ENCODE measurements around the gene SEC14L2. TPM values are rescaled to one million over a fixed set of nuclear protein-coding genes. Genes with fewer than 3 reads are reported as not detected.
A peak's percentile ranks its signal among the peaks of the same experiment; 100 is the strongest.

The SEC14L2 gene
- total RNA-seq, 1 donor from 2014 or later = 20.6 TPM

- intact Hi-C loops (cut with DNase I) = loop anchor here (2.0 to 5.0 kb wide), 2 partner anchors 98 to 125 kb away; partner anchors contain the start of gene CASTOR1
- Histone ChIP-seq H3K27ac (peak within 1 kb of the TSS; percentile 31), H3K4me1 (peaks cover 12% of the 10 kb centered on the region), H3K4me3 (peak within 1 kb of the TSS; percentile 49 to 51), H3K9me3 (no peaks in the 10 kb centered on the region), H3K36me3 (peaks cover 0 to 15% of the 10 kb centered on the region in 2 donors), H3K27me3 (no peaks in the 10 kb centered on the region)
- DNase-seq (ENCODE audit: extremely low spot score in 2 of 2) = no peak
- no peak for TF ChIP-seq POLR2AphosphoS5 (IDR thresholded peaks at IDR 0.05; ENCODE audit: insufficient read depth in 1 of 2, low read depth in 1 of 2)
- TF ChIP-seq CTCF (IDR thresholded peaks at IDR 0.05) = peak; percentile 91 to 94 (median 92)
- no peak for TF ChIP-seq POLR2A (IDR thresholded peaks at IDR 0.05)
Observed at GRCh38 chr22:30386960-30387827, 9.6 kb upstream of the SEC14L2 start, which contains the start of gene RNF215. Gene RNF215 (minus strand): TSS chr22:30387411. CDS start chr22:30387313, 98 bp downstream.

- no peak for DNase-seq (ENCODE audit: extremely low spot score in 2 of 2)
- intact Hi-C loops (cut with DNase I) = no loop called here
Observed at GRCh38 chr22:30390974-30391691, 5.7 kb upstream of the SEC14L2 start.

GRCh38 chr22:30392661-30393321 lies 4.0 kb upstream of the SEC14L2 start:
- intact Hi-C loops (cut with DNase I) = no loop called here
- no peak overlapping the region for H3K27ac ChIP-seq
- TF ChIP-seq POLR2A (IDR thresholded peaks at IDR 0.05) (no peak), CTCF (IDR thresholded peaks at IDR 0.05) (no peak), POLR2AphosphoS5 (IDR thresholded peaks at IDR 0.05; ENCODE audit: insufficient read depth in 1 of 2, low read depth in 1 of 2) (no peak)
- no peaks in the 10 kb centered on the region for H3K27me3 ChIP-seq
- peaks cover 15% of the 10 kb centered on the region for H3K4me1 ChIP-seq
- H3K36me3 ChIP-seq = no peaks in the 10 kb centered on the region
- H3K9me3 ChIP-seq = no peaks in the 10 kb centered on the region
- no peak overlapping the region for H3K4me3 ChIP-seq
- no peak for DNase-seq (ENCODE audit: extremely low spot score in 2 of 2)

More at GRCh38 chr22:30390974-30391691, 5.7 kb upstream of the SEC14L2 start:
- peak; percentile 53 to 61 (median 57) for TF ChIP-seq CTCF (IDR thresholded peaks at IDR 0.05)
- no peak for TF ChIP-seq POLR2AphosphoS5 (IDR thresholded peaks at IDR 0.05; ENCODE audit: insufficient read depth in 1 of 2, low read depth in 1 of 2)
- H3K9me3 ChIP-seq = no peaks in the 10 kb centered on the region
- H3K27ac ChIP-seq = no peak overlapping the region
- H3K36me3 ChIP-seq = no peaks in the 10 kb centered on the region
- H3K27me3 ChIP-seq = no peaks in the 10 kb centered on the region
- H3K4me3 ChIP-seq = no peak overlapping the region
- peaks cover 9% of the 10 kb centered on the region for H3K4me1 ChIP-seq

GRCh38 chr22:30393322-30393680 lies 3.5 kb upstream of the SEC14L2 start:
- H3K27ac ChIP-seq = no peak overlapping the region
- TF ChIP-seq POLR2AphosphoS5 (IDR thresholded peaks at IDR 0.05; ENCODE audit: insufficient read depth in 1 of 2, low read depth in 1 of 2) = no peak
- no peak for TF ChIP-seq CTCF (IDR thresholded peaks at IDR 0.05)
- TF ChIP-seq POLR2A (IDR thresholded peaks at IDR 0.05) = no peak
- H3K9me3 ChIP-seq = no peaks in the 10 kb centered on the region
- no peaks in the 10 kb centered on the region for H3K36me3 ChIP-seq
- H3K27me3 ChIP-seq = no peaks in the 10 kb centered on the region
- DNase-seq (ENCODE audit: extremely low spot score in 2 of 2) = no peak
- peaks cover 20% of the 10 kb centered on the region for H3K4me1 ChIP-seq
- H3K4me3 ChIP-seq = no peak overlapping the region
- intact Hi-C loops (cut with DNase I) = no loop called here
